Left lobe of liver (tissue), 2 donors: ENCODE measurements around the gene FIZ1. TPM values are rescaled to one million over a fixed set of nuclear protein-coding genes. Genes with fewer than 3 reads are reported as not detected.
"Not testable (repeated sequence)": the region's sequence is repeated elsewhere in the genome, so short reads cannot be mapped to it uniquely, and the experiment has no call there.

Experiments
- ATAC-seq: fragments of 200-7000 bp; cut with Tn5 transposase; one replicate; pipeline ENCODE4 v1.9.1; 2020; ENCODE audit warnings: mild to moderate bottlenecking, moderate library complexity
- DNase-seq: peaks from one replicate; pipeline ENCODE4 v3.0.0-alpha.2; 2020; ENCODE audit warnings: low spot score
- total RNA-seq: library from RNA; stranded (reverse); gene quantifications from one replicate; pipeline ENCODE4 v1.2.1, GENCODE V29; 2021
- donor health status: DM: no; HTN: no; CAD: no; lungs with moderate emphysema.
- donor health status: DM: no; HTN: yes; CAD: no.

FIZ1 gene
- total RNA-seq, 1 donor from 2014 or later = 6.7 TPM

DNA sequence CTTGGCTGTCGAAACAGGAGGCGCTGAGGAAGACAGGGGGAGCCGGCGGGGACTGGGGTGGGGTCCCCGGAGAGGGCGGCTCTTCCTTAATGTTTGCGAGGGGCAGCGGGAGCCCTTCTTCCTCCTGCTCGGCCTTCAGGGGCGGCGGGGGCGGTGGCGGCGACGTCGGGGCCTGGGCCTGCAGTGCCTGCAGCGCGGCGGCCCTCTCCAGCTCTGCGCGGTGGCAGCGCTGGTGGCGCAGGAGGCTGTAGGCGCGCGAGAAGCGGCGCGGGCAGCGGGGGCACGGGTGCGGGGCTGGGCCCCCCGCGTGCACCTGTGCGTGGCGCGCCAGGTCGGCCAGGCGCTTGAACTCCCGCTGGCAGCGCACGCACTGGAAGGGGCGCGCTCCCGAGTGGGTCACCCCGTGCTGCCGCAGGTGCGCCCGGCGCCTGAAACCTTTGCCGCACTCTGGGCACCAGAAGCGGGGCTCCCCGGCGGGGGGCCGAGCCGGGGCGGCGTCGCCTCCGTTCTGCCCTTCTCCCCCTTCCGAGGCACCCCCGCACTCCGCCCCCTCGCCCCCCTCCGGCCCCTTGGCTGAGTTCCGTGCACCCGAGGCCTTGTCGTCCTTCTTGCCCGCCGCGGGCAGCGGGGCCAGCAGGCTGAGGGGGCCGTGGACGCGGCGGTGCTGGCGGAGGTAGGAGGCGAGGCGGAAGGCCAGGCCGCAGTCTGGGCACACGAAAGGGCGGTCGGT is 21.1 kb downstream of the FIZ1 start:
- ATAC-seq = no peak
- no peak for DNase-seq

DNA sequence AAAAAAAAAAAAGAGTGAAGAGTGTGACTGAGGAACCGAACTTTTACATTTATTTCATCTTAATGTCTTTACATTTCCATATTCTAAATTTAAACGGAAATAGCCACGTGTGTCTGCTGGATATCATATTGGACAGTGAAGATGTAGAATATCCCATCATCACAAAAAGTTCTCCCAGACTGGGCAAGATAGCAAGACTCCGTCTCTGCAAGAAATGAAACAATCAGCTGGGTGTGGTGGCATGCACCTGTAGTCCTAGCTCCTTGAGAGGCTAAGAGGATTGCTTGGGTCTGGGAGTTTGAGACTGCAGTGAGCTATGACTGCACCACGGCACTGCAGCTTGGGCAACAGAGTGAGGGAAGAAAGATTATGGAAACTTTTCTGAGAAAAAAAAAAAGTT is 22.6 kb downstream of the FIZ1 start:
- no peak for ATAC-seq
- no peak for DNase-seq

DNA sequence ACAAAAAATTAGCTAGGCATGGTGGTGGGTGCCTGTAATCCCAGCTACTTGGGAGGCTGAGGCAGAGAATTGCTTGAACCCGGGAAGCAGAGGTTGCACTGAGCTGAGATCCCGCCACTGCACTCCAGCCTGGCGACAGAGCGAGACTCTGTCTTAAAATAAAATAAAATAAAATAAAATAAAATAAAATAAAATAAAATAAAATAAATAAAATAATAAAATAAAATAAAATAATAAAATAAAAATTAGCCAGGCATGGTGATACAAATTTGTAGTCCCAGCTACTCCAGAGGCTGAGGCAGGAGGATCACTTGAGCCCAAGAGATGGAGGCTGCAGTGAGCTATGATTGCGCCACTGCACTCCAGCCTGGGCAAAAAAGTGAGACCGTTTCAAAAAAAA is 25.4 kb downstream of the FIZ1 start:
- not testable (repeated sequence) for DNase-seq, ATAC-seq

DNA sequence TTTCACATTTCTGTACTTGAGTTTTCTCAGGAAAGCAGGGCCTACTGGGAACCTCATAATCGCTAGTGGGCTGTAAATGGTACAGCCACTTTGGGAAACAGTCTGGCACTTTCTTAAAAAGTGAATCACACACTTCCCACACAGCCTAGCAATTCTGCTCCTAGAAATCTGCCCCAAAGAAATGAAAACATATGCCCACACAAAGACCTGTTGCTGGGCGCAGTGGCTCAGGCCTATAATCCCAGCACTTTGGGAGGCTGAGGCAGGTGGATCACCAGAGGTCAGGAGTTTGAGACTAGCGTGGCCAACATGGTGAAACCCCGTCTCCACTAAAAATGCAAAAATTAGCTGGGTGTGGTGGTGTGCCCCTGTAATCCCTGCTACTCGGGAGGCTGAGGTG is 29.8 kb downstream of the FIZ1 start:
- DNase-seq, ATAC-seq: not testable (repeated sequence)

DNA sequence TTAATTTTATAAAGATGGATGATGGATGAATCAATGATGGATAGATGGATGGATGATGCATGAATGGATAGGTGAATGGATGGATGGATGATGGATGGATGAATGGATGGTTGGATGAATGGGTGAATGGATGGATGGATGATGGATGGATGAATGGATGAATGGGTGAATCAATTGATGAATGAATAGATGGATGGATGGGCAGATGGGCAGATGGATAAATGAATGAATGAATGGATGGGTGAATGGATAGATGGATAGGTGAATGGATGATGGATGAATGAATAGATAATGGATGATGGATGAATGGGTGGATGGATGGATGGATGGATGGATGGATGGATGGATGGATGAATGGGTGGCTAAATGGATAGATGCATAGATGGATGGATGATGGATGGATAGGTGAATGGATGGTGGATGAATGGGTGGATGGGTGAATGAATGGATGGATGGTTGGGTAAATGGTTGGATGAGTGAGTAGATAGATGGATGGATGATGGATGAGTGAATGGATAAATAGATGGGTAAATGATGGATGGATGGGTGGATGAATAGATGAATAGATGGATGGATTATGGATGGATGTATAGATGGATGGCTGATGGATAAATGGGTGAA is 31.5 kb downstream of the FIZ1 start:
- DNase-seq (no peak), ATAC-seq (no peak)

DNA sequence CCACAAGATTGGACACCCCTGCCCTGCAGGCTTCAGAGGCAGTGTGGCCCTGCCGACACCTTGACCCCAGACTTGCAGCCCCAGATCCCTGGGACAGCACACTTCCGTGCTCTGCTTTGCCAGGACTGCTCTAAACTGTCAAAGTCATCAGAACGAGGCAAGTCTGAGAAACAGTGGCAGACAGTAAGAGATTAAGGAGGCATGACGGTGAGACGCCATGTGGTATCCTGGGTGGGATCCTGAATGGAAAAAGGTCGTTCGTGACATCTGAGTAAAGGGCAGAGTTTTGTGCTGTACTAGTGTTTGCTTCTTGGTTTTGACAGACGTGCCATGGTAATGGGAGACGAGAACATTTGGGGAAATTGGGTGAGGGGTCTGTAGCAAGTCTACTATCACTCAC is 32.5 kb downstream of the FIZ1 start:
- ATAC-seq = no peak
- no peak for DNase-seq

DNA sequence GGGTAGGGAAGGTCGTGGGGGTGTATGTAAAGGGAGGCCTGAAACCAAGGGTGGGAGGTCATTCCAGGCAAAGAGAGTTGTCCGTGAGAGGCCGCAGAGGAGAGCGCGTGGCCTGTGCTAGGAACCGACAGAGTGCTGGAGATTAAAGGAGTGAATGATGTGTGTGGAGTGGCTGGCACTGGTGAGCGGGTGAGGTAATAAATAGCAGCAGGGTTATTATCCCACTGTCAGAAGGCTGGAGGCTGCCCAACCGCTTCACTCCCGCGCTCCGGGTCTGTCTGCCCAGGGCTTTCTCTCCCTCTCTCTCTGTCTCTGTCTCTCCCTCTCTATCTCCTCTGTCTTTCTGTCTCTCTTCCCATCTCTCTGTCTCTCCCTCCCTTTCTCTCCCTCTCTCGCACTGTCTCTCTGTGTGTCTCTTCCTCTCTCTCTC is 36.0 kb downstream of the FIZ1 start:
- DNase-seq = no peak
- no peak for ATAC-seq

DNA sequence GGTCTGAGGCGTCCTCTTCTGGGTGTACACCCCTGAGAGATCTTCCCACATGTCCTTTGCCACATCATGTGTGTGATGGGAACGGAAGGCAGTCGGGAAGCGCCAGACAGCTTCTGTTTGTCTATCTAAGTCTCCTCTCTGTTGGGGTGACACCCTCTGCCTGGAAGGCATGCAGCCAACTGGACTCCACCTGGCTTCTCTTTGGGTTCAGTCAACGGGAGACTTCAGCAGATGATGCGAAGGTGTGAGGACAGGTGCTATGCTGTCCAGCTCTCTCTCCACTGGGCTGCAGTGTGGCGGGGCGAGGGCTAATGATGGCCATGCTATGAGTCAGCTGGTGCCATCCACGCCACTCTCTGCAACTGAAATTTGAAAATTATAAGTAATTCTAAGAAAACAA is 39.6 kb downstream of the FIZ1 start:
- no peak for DNase-seq
- ATAC-seq = no peak

DNA sequence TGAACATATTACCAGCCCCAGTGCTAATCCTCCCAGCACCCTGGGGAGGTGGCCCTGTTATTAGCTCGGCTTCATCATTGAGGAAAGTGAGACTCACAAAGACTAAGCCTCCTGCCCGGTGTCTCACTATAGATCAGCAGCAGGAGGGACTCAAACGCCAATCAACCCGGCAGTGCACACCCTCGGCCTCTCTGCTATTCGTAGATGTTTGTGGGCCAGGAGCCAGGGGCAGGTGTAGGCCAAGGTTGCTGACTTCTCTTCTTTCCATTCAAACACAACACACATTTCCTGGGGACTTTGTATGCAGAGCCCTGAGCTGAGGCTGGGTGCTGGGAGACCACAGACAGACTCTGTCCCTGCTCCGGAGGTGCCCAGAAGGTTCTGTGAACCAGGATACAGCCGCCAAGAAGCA is 44.6 kb downstream of the FIZ1 start:
- ATAC-seq (no peak), DNase-seq (no peak)

DNA sequence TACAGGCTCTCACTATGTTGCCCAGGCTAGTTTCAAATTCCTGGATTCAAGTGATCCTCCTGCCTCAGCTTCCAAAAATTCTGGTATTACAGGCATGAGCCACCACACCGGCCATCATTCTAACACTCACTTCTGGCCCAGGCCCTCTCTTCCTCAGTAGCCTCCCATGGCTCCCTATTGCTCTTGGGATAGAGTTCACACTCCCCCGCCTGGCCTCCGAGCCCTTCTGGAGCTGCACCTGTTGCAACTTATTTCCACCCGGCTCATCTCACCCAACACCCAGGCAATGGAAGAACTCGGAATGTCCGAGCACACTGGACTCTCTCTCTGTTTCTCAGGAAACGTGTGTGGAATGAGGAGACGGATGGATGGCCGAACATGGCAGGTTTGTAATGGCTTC is 45.0 kb downstream of the FIZ1 start:
- no peak for DNase-seq
- ATAC-seq = no peak

DNA sequence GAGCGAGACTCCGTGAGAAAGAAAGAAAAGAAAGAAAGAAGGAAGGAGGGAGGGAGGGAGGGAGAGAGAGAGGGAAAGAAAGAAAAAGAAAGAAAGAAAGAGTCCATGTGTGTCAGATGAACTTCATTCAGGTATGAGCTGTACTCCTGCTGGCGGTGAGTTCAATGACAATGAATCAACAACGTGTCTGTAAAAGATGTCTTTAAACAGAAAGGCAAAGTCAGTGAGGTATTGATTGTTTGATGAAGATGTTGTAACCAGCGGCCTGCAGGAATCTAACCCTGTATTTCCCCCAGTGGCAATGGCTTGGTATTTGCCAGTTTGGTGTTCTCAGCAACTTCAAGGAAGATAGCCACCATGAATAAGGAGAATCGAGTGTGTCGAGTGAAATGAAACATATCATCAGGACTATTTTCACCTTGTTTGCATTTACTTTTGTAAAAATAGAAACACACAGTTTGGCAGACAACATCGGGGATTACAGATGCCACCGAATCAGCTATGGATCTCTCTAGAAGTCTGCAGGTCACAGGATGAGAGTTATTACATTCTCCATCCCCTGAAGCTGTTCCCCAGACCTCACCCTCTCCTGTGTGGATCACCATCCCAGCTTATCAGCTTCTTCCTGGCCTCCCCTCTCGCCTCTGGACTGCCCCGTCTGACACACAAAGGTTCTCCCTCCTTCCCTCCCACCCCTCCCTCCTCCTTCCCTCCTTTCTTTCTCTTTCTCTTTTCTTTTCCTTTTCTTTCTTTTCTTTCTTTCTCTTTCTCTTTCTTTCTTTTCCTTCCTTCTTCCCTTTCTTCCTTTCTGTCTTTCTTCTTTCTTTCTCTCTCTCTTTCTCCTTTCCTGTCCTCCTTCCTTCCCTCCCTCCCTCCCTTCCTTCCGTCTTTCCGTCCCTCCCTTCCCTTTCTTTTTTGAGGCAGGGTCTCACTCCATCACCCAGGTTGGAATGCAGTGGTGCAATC is 45.8 kb downstream of the FIZ1 start:
- no peak for ATAC-seq
- DNase-seq = no peak

DNA sequence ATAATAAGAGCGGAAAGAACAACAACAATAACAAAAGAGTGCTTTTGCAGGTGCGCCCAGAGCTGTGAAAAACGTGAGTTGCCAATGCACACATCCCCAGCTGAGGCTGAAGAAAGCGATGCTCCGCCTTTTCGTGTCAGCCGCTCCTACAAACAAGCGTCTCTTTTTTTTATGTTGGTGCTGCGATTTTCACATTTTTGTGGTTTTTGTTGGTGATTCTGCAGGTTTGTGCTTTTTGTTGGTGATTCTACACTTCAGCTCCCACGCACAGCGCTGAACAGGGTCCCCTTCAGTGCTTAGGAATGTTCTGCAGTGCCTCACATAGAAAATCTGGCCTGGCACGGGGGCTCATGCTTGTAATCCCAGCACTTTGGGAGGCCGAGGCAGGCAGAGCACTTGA is 46.7 kb downstream of the FIZ1 start:
- no peak for DNase-seq
- no peak for ATAC-seq

DNA sequence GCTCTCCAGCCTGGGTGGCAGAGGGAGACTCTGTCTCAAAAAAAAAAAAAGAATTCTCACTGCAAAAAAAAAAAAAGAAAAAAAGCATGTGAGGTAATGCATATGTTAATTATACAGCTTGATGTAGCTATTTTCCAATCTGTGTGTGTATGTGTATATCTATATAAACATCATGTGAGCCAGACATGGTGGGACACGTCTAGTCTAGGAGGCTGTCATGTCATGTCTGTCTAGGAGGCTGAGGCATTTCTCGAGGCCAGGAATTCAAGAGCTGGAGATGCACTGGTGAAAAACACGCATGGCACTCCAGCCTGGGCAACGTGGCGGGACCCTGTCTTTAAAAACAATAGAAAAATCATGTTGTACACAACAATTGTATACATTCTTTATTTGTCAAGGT is 47.1 kb downstream of the FIZ1 start:
- DNase-seq (no peak), ATAC-seq (no peak)

DNA sequence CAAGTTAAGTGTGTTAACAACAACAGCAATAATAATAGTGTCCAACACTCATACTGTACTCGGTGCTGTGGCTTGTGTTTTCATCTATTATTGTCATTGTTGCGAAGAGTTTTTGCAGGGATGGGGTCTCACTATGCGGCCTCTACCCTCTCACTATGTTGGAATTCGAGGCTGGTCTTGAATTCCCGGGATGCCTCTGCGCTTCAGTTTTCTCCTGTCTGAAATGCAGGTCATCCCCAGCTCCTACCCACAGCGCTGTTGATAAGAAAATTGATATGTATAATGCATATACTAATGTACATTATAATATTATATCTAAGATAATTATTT is 49.0 kb downstream of the FIZ1 start:
- ATAC-seq (no peak), DNase-seq (no peak)

DNA sequence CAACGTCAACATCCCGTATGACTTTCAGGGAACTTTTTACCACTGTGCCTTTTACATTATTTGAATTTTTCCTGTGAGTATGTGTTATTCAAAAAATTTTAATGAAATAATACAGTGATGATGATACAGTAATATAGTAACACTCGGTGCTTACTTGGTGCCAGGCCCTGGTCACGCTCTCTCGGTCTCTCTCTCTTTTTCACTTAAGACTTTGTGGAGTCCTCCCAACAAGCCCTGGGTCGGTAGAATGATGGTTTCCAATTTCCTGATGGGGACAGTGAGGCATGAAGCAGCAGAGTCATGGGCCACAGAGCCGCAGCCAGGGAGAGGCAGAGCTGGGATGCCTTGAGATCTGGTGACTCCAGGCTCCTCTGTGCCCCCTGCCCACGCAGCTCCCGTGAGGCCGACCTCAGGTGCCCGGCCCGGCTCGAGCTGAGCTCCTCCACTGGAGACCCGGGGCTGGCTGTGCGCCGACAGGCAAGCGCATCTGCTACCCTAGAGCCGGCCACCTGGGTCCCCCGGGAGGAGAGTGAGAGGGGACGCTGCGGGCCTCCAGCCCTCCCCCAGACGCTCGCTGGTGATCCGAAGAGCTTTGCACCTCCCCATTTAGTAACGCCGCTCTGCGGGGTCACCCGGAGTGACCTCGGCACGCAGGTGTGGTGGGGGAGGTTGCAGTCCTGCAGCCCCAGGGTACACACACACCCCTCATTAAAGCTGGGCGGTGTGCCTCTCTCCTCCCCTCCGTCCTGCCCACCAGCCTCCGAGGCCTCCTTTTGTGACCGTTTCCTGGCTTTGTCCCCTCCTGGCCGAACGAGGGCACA is 49.6 kb downstream of the FIZ1 start:
- peak; percentile 24 for ATAC-seq
- DNase-seq = no peak

DNA sequence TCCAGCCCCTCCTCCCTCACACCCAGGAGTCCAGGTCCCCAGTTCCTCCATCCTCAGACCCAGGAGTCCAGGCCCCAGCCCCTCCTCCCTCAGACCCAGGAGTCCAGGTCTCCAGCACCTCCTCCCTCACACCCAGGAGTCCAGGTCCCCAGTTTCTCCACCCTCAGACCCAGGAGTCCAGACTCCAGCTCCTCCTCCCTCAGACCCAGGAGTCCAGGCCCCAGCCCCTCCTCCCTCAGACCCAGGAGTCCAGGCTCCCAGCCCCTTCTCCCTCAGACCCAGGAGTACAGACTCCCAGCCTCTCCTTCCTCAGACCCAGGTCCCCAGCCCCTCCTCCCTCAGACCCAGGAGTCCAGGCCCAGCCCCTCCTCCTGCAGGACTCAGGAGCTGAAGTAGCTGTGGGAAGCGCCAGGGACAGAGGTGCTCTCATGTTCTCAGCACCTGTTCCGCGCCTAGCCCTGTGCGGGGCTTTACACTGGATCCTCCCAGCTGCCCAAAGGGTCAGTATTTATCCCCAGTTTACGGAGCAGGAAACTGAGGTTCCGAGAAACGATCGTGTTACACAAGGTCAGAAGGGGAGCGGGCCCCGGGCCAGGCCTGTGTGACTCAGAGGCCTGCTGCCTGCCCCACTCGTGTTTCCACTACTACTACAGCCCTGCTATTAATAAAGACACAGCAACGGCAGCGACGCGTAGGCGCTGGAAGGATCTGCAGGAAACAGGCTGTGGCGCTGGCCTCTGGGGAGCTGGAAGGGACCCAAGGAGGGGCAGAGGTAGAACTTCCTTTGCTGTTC is 52.3 kb downstream of the FIZ1 start:
- peak; percentile 53 for DNase-seq
- peak; percentile 69 for ATAC-seq

DNA sequence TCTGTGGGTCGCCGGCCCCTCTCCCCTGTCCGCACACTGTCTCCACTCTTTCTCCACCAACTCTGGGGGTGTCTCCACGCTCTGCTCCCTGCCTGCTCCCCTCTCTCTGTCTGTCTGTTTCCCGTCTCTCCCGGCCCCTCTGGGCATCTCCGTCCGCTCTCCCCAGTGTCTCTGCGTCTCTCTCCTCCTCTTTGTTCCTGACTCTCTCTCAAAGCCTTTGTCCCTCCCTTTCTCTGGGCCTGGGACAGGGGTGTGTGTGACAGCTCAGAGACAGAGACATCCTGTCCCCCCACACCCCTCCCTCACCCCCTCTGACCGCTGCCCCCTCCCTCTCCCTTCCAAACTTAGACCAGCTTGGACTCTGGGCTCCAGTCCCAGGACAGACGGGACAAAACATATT is 53.3 kb downstream of the FIZ1 start:
- DNase-seq (no peak), ATAC-seq (no peak)

DNA sequence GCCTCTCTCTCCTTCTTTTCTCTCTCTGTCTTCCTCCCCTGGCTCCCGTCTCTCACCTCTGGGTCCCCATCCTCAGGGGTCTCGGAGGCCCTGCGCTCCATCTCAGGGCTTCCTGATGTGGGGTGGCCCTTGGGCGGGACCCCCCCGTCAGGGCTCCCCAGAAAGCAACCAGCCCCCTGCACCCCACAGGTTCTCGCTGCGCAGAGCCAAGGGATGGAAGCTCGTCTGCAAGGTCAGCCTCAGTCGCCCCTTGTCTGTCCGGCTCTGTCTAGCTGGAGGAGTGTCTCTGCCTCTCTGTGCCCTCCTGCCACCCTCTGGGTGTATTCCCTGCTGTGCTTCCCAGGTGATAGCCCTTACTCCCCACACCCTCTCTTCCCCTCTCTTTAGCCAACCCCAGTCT is 53.9 kb downstream of the FIZ1 start, which contains the start of gene SBK3:
Gene SBK3, minus strand, starts transcription at position 101 of the 400 bp plus-strand sequence. Its CDS starts 0 bp downstream, at position 101.
- no peak for DNase-seq
- ATAC-seq = no peak

DNA sequence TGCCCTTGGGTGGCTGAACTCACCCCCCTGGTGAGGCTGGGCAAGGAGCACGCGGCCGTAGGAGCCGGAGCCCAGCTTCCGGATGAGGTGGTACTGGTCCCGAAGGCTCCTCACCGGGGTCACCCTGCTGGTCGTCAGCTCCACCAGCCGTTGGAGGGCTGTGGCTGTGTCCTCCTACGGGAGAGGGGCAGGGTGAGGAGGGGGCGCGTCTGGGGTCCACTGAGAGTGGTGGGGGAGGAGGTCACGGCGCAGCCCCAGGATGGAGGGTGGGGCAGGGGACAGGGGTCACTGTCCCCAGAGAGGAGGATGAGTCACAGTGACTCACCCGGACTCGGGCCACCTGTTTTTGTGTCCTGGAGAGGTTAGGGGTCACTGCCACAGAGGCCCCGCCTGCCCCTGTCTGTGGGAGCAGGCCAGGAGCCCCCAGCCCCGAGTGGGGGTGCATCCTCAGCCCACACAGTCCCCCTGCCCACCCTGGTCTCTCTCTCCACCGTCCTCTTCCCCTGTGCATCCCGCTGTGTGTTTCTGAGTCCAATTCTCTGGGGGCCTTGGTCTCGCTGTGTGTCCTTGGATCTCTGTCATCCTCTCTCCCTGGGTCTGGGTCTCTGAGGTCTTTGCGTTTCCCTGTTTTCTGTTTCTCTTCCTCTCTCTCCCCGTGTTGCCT is 54.4 kb downstream of the FIZ1 start:
- ATAC-seq (no peak), DNase-seq (no peak)
